ENCODE measurements around the gene KCNQ1. TPM values are rescaled to one million over a fixed set of nuclear protein-coding genes. Genes with fewer than 3 reads are reported as not detected.

The KCNQ1 gene
- total and polyA plus RNA-seq, 9 of the 15 experiments (the other 6 are each of a cell fraction or from before 2014, with no cell fraction given), result 0.44 TPM; not detected in 8

DNA sequence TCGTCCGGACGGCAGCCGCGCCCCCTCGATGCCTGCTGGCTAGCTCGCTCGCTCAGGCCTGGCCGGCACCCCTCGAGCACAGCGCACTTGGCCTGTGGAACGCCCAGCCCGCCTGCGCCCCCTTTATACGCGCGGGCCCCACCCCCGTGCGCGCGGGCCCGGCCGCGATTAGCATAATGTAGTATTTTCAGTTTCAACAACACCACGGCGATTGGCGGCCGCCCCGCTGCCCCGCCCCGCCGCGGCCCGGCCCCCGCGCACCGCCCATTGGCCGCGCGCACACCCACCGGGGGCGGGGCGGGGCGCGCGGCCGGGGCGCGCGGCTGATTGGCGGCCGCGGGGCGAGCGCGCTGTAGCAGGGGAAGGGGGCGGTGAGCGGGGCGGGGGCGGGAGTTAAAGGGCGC, 440.9 kb downstream of the KCNQ1 start, which contains the start of gene CDKN1C (continued):
- TF ChIP-seq, protein P1, sequence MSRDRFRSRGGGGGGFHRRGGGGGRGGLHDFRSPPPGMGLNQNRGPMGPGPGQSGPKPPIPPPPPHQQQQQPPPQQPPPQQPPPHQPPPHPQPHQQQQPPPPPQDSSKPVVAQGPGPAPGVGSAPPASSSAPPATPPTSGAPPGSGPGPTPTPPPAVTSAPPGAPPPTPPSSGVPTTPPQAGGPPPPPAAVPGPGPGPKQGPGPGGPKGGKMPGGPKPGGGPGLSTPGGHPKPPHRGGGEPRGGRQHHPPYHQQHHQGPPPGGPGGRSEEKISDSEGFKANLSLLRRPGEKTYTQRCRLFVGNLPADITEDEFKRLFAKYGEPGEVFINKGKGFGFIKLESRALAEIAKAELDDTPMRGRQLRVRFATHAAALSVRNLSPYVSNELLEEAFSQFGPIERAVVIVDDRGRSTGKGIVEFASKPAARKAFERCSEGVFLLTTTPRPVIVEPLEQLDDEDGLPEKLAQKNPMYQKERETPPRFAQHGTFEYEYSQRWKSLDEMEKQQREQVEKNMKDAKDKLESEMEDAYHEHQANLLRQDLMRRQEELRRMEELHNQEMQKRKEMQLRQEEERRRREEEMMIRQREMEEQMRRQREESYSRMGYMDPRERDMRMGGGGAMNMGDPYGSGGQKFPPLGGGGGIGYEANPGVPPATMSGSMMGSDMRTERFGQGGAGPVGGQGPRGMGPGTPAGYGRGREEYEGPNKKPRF (IDR thresholded peaks at IDR 0.05; ENCODE audit: low read depth, low read length), result no peak
- TF ChIP-seq NRF1 (conservative IDR thresholded peaks at IDR 0.05 in 1 of 2, IDR thresholded peaks at IDR 0.05 in 1 of 2) (peak; percentile 60 to 62; a peak in 2 of 4 replicates), YY1 (IDR thresholded peaks at IDR 0.05; ENCODE audit: borderline replicate concordance in 1 of 3, control insufficient read depth in 1 of 3, extremely low read depth in 1 of 3, insufficient read depth in 3 of 3, insufficient read length in 1 of 3, insufficient replicate concordance in 2 of 3, low read depth in 1 of 3, low read length in 2 of 3) (peak in 1 of 3 experiments; percentile 15), PRPF4 (IDR thresholded peaks at IDR 0.05; ENCODE audit: insufficient read depth, low read depth, low read length, poor library complexity, severe bottlenecking) (no peak), NFYB (IDR thresholded peaks at IDR 0.05; ENCODE audit: extremely low read depth, insufficient read length) (peak; percentile 23), ZKSCAN8 (CRISPR knock-in tag; IDR thresholded peaks at IDR 0.05) (no peak), POLR2AphosphoS5 (IDR thresholded peaks at IDR 0.05; ENCODE audit: control insufficient read depth, insufficient read depth, low read depth, low read length) (peak; percentile 49; the same call in 1 of the 2 replicates), NBN (IDR thresholded peaks at IDR 0.05; ENCODE audit: low read depth) (no peak), KLF13 (tag; IDR thresholded peaks at IDR 0.05; ENCODE audit: borderline replicate concordance, low read depth) (peak; percentile 83; the same call in 1 of the 2 replicates), ZNF212 (CRISPR knock-in tag; IDR thresholded peaks at IDR 0.05) (no peak), ZBTB8A (IDR thresholded peaks at IDR 0.05; ENCODE audit: partially characterized antibody) (no peak)
- TF ChIP-seq, protein P2, sequence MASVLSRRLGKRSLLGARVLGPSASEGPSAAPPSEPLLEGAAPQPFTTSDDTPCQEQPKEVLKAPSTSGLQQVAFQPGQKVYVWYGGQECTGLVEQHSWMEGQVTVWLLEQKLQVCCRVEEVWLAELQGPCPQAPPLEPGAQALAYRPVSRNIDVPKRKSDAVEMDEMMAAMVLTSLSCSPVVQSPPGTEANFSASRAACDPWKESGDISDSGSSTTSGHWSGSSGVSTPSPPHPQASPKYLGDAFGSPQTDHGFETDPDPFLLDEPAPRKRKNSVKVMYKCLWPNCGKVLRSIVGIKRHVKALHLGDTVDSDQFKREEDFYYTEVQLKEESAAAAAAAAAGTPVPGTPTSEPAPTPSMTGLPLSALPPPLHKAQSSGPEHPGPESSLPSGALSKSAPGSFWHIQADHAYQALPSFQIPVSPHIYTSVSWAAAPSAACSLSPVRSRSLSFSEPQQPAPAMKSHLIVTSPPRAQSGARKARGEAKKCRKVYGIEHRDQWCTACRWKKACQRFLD (CRISPR knock-in tag; IDR thresholded peaks at IDR 0.05), result 0 out of 2 replicates have a peak, but pooled peaks have one; percentile 19
- TF ChIP-seq, protein P3, sequence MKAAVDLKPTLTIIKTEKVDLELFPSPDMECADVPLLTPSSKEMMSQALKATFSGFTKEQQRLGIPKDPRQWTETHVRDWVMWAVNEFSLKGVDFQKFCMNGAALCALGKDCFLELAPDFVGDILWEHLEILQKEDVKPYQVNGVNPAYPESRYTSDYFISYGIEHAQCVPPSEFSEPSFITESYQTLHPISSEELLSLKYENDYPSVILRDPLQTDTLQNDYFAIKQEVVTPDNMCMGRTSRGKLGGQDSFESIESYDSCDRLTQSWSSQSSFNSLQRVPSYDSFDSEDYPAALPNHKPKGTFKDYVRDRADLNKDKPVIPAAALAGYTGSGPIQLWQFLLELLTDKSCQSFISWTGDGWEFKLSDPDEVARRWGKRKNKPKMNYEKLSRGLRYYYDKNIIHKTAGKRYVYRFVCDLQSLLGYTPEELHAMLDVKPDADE (conservative IDR thresholded peaks at IDR 0.05; ENCODE audit: control insufficient read depth, low read depth, low read length), result no peak; the same call in 1 of the 2 replicates
- TF ChIP-seq, protein P4, sequence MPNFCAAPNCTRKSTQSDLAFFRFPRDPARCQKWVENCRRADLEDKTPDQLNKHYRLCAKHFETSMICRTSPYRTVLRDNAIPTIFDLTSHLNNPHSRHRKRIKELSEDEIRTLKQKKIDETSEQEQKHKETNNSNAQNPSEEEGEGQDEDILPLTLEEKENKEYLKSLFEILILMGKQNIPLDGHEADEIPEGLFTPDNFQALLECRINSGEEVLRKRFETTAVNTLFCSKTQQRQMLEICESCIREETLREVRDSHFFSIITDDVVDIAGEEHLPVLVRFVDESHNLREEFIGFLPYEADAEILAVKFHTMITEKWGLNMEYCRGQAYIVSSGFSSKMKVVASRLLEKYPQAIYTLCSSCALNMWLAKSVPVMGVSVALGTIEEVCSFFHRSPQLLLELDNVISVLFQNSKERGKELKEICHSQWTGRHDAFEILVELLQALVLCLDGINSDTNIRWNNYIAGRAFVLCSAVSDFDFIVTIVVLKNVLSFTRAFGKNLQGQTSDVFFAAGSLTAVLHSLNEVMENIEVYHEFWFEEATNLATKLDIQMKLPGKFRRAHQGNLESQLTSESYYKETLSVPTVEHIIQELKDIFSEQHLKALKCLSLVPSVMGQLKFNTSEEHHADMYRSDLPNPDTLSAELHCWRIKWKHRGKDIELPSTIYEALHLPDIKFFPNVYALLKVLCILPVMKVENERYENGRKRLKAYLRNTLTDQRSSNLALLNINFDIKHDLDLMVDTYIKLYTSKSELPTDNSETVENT (CRISPR knock-in tag; IDR thresholded peaks at IDR 0.05), result peak; percentile 44; the same call in 1 of the 2 replicates
- TF ChIP-seq, protein P5, sequence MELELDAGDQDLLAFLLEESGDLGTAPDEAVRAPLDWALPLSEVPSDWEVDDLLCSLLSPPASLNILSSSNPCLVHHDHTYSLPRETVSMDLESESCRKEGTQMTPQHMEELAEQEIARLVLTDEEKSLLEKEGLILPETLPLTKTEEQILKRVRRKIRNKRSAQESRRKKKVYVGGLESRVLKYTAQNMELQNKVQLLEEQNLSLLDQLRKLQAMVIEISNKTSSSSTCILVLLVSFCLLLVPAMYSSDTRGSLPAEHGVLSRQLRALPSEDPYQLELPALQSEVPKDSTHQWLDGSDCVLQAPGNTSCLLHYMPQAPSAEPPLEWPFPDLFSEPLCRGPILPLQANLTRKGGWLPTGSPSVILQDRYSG (tag; conservative IDR thresholded peaks at IDR 0.05; ENCODE audit: low read depth), result no peak
- TF ChIP-seq, protein P6, sequence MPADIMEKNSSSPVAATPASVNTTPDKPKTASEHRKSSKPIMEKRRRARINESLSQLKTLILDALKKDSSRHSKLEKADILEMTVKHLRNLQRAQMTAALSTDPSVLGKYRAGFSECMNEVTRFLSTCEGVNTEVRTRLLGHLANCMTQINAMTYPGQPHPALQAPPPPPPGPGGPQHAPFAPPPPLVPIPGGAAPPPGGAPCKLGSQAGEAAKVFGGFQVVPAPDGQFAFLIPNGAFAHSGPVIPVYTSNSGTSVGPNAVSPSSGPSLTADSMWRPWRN (IDR thresholded peaks at IDR 0.05; ENCODE audit: low read depth), result no peak
